GM19023 (cell line): ENCODE measurements around the gene MMP14.
A peak's percentile ranks its signal among the peaks of the same experiment; 100 is the strongest.
"Not testable (repeated sequence)": the region's sequence is repeated elsewhere in the genome, so short reads cannot be mapped to it uniquely, and the experiment has no call there.

Experiments used
- ATAC-seq: cut with Tn5 transposase; IDR thresholded peaks from one replicate; pipeline ENCODE4 v1.9.1; 2021; ENCODE audit warnings: mild to moderate bottlenecking, moderate library complexity; ENCODE audit not compliant: unreplicated experiment

MMP14 gene

GRCh38 chr14:22854963-22855724, 18.8 kb downstream of the MMP14 start:
- no peak for ATAC-seq

DNA sequence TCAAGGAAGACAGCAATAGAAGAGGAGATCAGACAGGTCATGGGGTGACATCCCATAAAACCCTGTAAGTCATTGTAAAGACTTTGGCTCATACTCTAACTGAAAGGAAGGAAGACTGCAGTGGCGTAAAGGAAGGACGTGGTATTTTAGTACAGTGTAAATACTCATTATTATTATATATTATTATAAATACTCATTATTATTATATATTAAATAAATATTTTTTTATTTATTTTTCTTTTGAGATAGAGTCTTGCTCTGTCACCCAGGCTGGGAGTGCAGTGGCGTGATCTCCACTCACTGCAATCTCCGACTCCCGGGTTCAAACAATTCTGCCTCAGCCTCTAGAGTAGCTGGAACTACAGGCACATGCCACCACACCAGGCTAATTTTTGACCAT, 20.0 kb downstream of the MMP14 start:
- ATAC-seq = no peak

- not testable (repeated sequence) for ATAC-seq
Measured at GRCh38 chr14:22860377-22860776, 24.0 kb downstream of the MMP14 start.

- ATAC-seq = no peak
Measured at GRCh38 chr14:22861651-22862050, 25.3 kb downstream of the MMP14 start.

DNA sequence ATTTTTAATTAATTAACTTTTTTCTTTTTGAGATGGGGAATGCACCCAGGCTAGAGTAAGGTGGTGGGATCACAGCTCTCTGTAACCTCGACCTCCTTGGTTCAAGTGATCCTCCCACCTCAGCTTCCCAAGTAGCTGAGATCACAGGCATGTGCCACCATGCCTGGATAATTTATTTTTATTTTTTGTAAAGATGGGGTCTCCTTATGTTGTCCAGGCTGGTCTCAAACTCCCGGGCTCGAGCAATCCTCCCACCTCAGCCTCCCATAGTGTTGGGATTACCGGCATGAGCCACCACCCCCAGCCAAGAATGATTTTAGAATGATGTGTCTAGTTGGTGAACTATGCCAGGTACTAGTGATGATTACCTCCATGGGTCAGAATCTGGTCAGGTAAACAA, 28.6 kb downstream of the MMP14 start:
- ATAC-seq = no peak

DNA sequence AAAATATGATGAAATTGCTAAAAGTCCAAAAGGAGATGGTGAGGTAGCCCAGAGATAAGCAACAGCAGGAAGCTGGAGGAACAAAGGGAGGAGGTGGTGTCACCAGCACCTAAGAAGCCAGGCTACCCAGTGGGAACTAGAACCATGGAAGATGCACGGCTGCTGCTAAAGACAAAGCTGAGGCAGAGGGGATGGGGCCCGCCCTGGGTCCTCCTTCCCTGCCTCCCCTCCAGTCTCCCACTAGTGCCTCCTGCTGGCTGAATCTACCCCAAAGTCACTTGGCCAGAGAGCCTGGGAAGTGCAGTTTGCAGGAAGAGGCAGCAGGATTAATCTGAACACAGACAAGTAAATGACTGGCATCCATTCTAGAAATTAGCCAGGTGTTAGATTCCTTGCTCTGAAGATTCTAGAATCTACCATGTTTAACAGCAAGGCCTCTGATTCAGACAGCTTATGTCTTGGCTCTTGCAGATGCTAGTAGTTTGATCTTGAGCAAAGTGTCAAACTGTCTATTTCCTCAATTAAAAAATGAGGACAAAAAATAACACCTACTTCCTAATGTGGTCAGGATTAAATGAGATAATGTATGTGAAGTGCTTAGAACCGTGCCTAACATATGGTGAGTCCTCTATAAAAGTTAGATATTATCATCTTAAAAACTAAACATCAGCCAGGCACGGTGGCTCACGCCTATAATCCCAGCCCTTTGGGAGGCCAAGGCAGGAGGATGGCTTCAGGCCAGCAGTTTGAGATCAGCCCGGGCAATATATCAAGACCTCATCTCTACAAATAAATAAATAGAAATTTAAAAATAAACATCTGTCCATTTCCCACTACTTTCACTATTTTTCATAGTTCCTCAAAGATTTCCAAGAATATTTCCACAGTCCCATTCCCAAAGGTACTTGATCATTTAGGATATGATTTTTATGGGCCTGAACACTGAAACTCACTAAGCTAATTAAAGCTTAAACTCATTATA, 29.3 kb downstream of the MMP14 start:
- ATAC-seq = no peak

GRCh38 chr14:22866874-22867273, 30.5 kb downstream of the MMP14 start:
- ATAC-seq = no peak

DNA sequence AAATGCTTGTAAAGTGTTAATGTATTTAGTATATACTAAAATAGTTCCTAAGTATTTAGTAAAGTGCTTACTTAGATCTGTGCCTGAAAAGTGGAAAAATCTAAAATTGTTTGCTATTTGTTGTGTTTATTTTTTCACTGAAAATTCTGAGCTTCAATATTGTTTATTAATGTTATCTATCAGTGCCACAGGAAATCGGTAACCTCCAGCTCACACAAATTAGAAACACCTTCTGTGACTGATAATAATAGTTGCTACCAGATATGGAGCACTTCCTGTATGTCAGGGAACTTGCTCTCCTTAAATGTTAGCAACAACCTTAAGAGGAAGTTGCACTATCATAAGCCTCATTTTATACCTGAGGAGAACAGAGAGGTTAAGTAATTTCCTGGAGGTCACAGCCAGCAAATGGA, 34.4 kb downstream of the MMP14 start:
- peak; percentile 20 for ATAC-seq

DNA sequence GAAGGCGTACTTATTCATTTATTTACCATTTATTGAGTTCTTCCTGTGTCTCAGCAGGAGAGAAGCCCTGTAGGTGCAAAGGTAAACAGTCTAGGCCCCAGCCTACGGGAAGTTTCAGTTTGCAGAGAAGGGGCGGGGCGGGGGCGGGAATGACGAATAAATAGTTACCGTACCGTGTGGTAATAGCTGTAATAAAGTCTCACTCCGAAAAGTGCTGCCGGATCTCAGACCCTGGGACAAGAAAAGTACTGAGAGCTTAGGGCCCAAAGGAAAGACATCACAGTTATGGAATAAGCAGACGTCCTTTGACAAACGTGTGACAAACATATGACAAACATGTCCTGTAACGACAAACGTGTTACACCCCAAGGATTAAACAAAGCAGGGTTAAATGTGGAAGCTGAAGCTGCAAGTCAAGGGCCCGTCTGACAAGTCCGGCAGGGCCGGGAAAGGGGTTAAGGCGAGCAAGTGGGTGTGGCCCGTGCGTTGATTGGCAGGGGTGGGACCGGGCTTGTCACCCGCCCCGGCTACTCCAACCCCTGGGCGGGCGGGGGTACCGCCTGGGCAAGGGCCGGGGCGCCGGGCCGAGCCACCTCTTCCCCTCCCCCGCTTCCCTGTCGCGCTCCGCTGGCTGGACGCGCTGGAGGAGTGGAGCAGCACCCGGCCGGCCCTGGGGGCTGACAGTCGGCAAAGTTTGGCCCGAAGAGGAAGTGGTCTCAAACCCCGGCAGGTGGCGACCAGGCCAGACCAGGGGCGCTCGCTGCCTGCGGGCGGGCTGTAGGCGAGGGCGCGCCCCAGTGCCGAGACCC, 35.0 kb downstream of the MMP14 start, which contains the start of gene LRP10:
TSS of gene LRP10 (plus strand) at position 517 of the 809 bp plus-strand sequence. CDS start 564 bp downstream, outside the sequence.
- ATAC-seq = peak; percentile 84

DNA sequence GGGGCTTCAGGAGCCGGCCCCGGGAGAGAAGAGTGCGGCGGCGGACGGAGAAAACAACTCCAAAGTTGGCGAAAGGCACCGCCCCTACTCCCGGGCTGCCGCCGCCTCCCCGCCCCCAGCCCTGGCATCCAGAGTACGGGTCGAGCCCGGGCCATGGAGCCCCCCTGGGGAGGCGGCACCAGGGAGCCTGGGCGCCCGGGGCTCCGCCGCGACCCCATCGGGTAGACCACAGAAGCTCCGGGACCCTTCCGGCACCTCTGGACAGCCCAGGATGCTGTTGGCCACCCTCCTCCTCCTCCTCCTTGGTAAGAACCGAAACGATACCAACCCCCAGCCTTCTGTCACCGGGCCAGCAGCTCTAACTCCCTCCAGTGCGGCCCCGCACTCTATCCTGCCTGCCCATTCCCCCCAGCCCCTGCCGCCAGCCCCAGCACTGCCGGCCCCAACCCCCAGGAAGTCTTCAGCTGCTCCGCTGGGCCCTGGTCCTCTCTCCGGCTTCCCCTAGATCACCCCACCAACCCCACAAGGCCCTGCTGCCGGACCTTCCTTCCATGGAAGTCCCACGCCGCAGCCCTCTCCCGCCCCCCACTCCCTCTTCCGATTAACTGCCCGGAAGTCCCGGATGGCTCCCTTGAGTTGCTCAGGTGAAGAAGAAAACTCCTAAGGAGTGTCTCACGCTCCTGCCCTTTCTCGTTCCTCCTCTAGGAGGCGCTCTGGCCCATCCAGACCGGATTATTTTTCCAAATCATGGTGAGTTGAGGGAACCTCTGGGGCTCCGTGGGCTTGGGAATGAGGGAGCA, 35.8 kb downstream of the MMP14 start:
- peak; percentile 20 for ATAC-seq

DNA sequence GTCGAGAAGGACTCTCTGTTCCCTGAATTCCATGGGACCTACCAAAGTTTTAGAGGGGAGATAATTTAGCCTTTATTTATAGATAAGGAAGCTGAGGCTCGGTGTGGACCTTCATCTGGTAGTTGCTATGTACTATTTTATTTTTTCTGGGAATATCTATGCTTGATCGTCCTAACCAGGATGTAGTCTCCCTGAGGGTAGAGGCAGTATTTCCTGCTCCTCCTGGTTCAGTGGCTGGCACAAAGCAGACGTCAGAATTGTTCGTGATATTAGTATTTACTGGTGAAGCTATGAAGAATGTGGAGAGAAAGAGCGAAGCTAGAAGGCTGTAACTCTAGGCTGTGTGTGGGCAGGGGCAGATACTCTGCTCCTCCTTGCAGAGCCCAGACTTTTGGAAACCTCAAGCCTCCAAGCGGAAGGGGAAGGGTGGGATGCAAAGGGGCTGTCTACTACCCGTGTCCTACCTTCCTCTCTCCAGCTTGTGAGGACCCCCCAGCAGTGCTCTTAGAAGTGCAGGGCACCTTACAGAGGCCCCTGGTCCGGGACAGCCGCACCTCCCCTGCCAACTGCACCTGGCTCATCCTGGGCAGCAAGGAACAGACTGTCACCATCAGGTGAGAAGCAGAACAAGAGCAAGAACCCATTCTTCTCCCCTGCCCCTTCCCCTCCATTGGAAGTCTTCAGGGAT, 36.6 kb downstream of the MMP14 start:
- no peak for ATAC-seq

DNA sequence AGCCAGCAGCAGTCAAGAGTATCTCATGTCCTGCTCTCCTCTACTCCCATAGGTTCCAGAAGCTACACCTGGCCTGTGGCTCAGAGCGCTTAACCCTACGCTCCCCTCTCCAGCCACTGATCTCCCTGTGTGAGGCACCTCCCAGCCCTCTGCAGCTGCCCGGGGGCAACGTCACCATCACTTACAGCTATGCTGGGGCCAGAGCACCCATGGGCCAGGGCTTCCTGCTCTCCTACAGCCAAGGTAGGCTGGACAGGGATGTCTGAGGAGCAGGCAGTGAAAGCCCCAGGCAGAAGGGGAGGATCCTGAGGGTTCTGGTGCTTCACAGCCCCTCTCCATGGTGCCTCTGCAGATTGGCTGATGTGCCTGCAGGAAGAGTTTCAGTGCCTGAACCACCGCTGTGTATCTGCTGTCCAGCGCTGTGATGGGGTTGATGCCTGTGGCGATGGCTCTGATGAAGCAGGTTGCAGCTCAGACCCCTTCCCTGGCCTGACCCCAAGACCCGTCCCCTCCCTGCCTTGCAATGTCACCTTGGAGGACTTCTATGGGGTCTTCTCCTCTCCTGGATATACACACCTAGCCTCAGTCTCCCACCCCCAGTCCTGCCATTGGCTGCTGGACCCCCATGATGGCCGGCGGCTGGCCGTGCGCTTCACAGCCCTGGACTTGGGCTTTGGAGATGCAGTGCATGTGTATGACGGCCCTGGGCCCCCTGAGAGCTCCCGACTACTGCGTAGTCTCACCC, 38.8 kb downstream of the MMP14 start:
- no peak for ATAC-seq

- ATAC-seq = no peak
Measured at GRCh38 chr14:22875748-22876319, 39.4 kb downstream of the MMP14 start.

- ATAC-seq = no peak
Measured at GRCh38 chr14:22877000-22877501, 40.7 kb downstream of the MMP14 start.

- ATAC-seq = no peak
Measured at GRCh38 chr14:22878271-22879246, 42.2 kb downstream of the MMP14 start.

DNA sequence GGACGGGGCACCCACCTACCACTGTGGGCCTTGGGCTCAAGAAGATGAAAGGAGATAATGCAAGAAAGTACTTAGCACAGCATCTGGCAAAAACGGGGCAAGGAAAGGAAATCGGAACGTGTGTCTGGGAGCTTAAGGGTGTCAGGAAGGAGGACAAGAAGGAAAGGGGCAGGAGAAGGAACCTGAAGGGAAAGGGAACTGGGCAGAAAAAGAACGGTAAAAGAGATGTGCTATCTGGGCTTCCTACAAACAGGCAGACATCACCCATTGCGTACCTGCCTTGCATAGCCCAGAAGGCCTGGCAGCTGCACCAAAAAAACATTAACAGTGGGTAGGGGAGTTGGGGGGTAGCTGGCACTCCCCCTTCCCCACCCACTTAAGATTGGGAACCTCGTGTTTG, 45.7 kb downstream of the MMP14 start:
- ATAC-seq = no peak

DNA sequence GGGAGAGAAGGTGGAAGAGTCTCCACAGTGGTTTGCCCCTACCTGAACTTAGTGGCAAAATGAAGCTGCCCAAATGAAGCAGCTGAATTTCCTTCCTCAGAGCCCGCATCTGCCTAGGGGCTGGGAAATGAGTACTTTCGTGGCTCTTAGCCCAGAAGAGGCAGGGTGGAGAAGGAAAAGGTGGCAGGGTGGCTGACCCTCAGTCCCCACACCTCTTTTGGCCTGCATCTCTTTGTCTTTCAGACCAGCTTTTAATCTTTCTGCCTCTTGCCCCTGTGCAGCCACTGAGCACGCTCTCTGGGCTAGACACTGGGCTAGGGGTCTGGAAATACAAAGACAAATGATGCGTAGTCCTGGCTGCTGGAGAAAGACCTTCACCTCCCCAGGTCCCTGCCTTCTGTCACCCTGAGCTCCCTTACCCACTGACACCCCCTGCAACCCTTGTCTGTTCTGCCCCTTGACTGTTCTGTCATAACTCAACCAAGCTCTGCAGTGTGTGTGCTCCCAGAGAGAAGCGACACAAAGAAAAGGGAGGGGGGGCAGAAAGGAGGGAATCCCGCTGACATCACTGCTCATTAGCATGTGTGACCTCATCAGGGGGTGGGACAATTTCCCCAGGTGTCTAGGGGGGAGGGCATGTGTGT, 46.3 kb downstream of the MMP14 start:
- no peak for ATAC-seq
